Tibial nerve (tissue), 4 donors: ENCODE results near the gene SUB1.

Experiments used
- EP300 ChIP-seq, 2 donors: sonication (generic); formaldehyde crosslinking; IDR thresholded peaks; one replicate each; pipeline ENCODE4 v1.6.1; 2017; ENCODE audit warnings: antibody characterized with exemption in 2 of 2, mild to moderate bottlenecking in 1 of 2
- POLR2A ChIP-seq, 2 donors: fragments of 450-650 bp; IDR thresholded peaks; one replicate each; pipeline ENCODE4 v1.6.1; 2017; ENCODE audit warnings: antibody characterized with exemption in 2 of 2, mild to moderate bottlenecking in 2 of 2, moderate library complexity in 2 of 2
- TF ChIP-seq, protein P1 (sequence below), 5 experiments: fragments of 200-600 bp in 3 of 5; fragments of 450-650 bp in 2 of 5; sonication (generic) in 3 of 5; IDR thresholded peaks; one replicate each; pipeline ENCODE4 v1.5.1; 2016 to 2019; ENCODE audit warnings: antibody characterized with exemption in 5 of 5, mild to moderate bottlenecking in 3 of 5, moderate library complexity in 2 of 5

- TF ChIP-seq, protein P1, sequence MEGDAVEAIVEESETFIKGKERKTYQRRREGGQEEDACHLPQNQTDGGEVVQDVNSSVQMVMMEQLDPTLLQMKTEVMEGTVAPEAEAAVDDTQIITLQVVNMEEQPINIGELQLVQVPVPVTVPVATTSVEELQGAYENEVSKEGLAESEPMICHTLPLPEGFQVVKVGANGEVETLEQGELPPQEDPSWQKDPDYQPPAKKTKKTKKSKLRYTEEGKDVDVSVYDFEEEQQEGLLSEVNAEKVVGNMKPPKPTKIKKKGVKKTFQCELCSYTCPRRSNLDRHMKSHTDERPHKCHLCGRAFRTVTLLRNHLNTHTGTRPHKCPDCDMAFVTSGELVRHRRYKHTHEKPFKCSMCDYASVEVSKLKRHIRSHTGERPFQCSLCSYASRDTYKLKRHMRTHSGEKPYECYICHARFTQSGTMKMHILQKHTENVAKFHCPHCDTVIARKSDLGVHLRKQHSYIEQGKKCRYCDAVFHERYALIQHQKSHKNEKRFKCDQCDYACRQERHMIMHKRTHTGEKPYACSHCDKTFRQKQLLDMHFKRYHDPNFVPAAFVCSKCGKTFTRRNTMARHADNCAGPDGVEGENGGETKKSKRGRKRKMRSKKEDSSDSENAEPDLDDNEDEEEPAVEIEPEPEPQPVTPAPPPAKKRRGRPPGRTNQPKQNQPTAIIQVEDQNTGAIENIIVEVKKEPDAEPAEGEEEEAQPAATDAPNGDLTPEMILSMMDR (IDR thresholded peaks at IDR 0.05), result no peak
- TF ChIP-seq EP300 (IDR thresholded peaks at IDR 0.05) (no peak), POLR2A (IDR thresholded peaks at IDR 0.05) (no peak)
Measured at GRCh38 chr5:32621256-32621655, 35.9 kb downstream of the SUB1 start.
